HepG2 (cell line): ENCODE data around the gene NYAP1. TPM values are rescaled to one million over a fixed set of nuclear protein-coding genes. Genes with fewer than 3 reads are reported as not detected.

Experiments
- DMTF1 ChIP-seq: sonication (generic); formaldehyde crosslinking; IDR thresholded peaks from 2 replicates; pipeline ENCODE4 v1.4.0; 2020; ENCODE audit warnings: mild to moderate bottlenecking, missing genetic modification reagents
- FOSL1 ChIP-seq: sonication (generic); formaldehyde crosslinking; IDR thresholded peaks from 2 replicates; pipeline ENCODE4 v1.9.0; 2021; ENCODE audit warnings: missing genetic modification reagents, borderline replicate concordance
- HOXA9 ChIP-seq: sonication (generic); formaldehyde crosslinking; IDR thresholded peaks from 2 replicates; pipeline ENCODE4 v1.8.1; 2022; ENCODE audit warnings: missing genetic modification reagents, mild to moderate bottlenecking, moderate library complexity, borderline replicate concordance
- KDM5B ChIP-seq: sonication (generic); formaldehyde crosslinking; IDR thresholded peaks from 2 replicates; pipeline ENCODE4 v1.4.0; 2020; ENCODE audit warnings: missing genetic modification reagents, mild to moderate bottlenecking, borderline replicate concordance
- MAZ ChIP-seq, 2 experiments: sonication (generic) in 1 of 2; formaldehyde crosslinking in 1 of 2; IDR thresholded peaks; 2 replicates each; pipeline versions ENCODE4 v1.5.0 to v1.6.1; 2012 to 2020; ENCODE audit warnings: low read depth in 2 of 2, mild to moderate bottlenecking in 2 of 2, borderline replicate concordance in 1 of 2, improper control_type of control experiment in 1 of 2, low read length in 1 of 2, missing genetic modification reagents in 1 of 2, moderate library complexity in 1 of 2
- MLXIP ChIP-seq: sonication (generic); formaldehyde crosslinking; IDR thresholded peaks from 2 replicates; pipeline ENCODE4 v1.9.0; 2021; ENCODE audit warnings: missing genetic modification reagents, borderline replicate concordance
- MYNN ChIP-seq: sonication (generic); formaldehyde crosslinking; IDR thresholded peaks from 2 replicates; pipeline ENCODE4 v1.4.0; 2020; ENCODE audit warnings: mild to moderate bottlenecking, low read depth, missing genetic modification reagents
- NR2F1 ChIP-seq, 2 experiments: fragments of 450-650 bp in 1 of 2; formaldehyde crosslinking in 1 of 2; IDR thresholded peaks; 2 replicates each; pipeline versions ENCODE4 v1.5.0 to v1.6.1; 2016 to 2020; ENCODE audit warnings: mild to moderate bottlenecking in 1 of 2, missing compliant biosample characterization in 1 of 2, missing genetic modification reagents in 1 of 2, moderate library complexity in 1 of 2
- RARA ChIP-seq: IDR thresholded peaks from 2 replicates; pipeline ENCODE4 v1.6.1; 2016; ENCODE audit warnings: missing genetic modification reagents, missing compliant biosample characterization
- TBX2 ChIP-seq: sonication (generic); formaldehyde crosslinking; IDR thresholded peaks from 2 replicates; pipeline ENCODE4 v1.5.0; 2020; ENCODE audit warnings: missing genetic modification reagents, mild to moderate bottlenecking, borderline replicate concordance
- THAP11 ChIP-seq: IDR thresholded peaks from 2 replicates; pipeline ENCODE4 v1.6.1; 2016; ENCODE audit warnings: missing biosample characterization, missing genetic modification reagents
- ZBTB1 ChIP-seq: sonication (generic); formaldehyde crosslinking; IDR thresholded peaks from 2 replicates; pipeline ENCODE4 v1.4.0; 2020; ENCODE audit warnings: missing genetic modification reagents, borderline replicate concordance
- ZBTB37 ChIP-seq: sonication (generic); formaldehyde crosslinking; IDR thresholded peaks from 2 replicates; pipeline ENCODE4 v1.4.0; 2020; ENCODE audit warnings: mild to moderate bottlenecking, missing genetic modification reagents
- ZFP62 ChIP-seq: sonication (generic); formaldehyde crosslinking; IDR thresholded peaks from 2 replicates; pipeline ENCODE4 v1.4.0; 2020; ENCODE audit warnings: missing genetic modification reagents
- ZNF281 ChIP-seq: sonication (generic); formaldehyde crosslinking; IDR thresholded peaks from 2 replicates; pipeline ENCODE4 v1.4.0; 2020; ENCODE audit warnings: missing genetic modification reagents, borderline replicate concordance
- ZNF335 ChIP-seq: sonication (generic); formaldehyde crosslinking; IDR thresholded peaks from 2 replicates; pipeline ENCODE4 v1.4.0; 2020; ENCODE audit warnings: missing genetic modification reagents
- ZNF33A ChIP-seq: sonication (generic); formaldehyde crosslinking; IDR thresholded peaks from 2 replicates; pipeline ENCODE4 v1.5.1; 2020; ENCODE audit warnings: missing genetic modification reagents, mild to moderate bottlenecking, moderate library complexity, borderline replicate concordance
- ZNF431 ChIP-seq: sonication (generic); formaldehyde crosslinking; IDR thresholded peaks from 2 replicates; pipeline ENCODE4 v1.9.0; 2022; ENCODE audit warnings: missing genetic modification reagents, low read depth, mild to moderate bottlenecking, borderline replicate concordance
- polyA plus RNA-seq, 8 experiments: library from polyadenylated mRNA; depleted of rRNA in 3 of 8; stranded (reverse) in 7 of 8; unstranded in 1 of 8; fragments of >200 nt; fragmentation: Illumina TruSeq in 4 of 8; extraction: Trizol in 4 of 8; gene quantifications; 2 replicates each; pipeline versions ENCODE4 v1.2.1 to v1.2.3, GENCODE V29; 2011 to 2016; ENCODE audit warnings: low read depth in 4 of 8, missing spikeins in 1 of 8, mixed read lengths in 1 of 8; ENCODE audit not compliant: insufficient read depth in 1 of 8
- total RNA-seq, 5 experiments: library from RNA; depleted of rRNA; stranded (reverse); fragments of >200 nt; fragmentation: Illumina TruSeq; extraction: Trizol; gene quantifications; 2 replicates each; pipeline ENCODE4 v1.2.3, GENCODE V29; 2016; ENCODE audit warnings: low read depth in 1 of 5

NYAP1 gene
- total and polyA plus RNA-seq, 2 of the 13 experiments (the other 11 are each of a cell fraction or from before 2014, with no cell fraction given), result 0.15 to 0.46 TPM

GRCh38 chr7:100538654-100539435 lies 55.1 kb downstream of the NYAP1 start, which contains the start of gene AGFG2 (continued):
- TF ChIP-seq HOXA9 (CRISPR knock-in tag) (0 out of 2 replicates have a peak, but pooled peaks have one; percentile 37), ZNF431 (CRISPR knock-in tag) (no peak; the same call in 1 of the 2 replicates), TBX2 (CRISPR knock-in tag) (peak; percentile 81), ZNF281 (CRISPR knock-in tag) (no peak), DMTF1 (CRISPR knock-in tag) (no peak), THAP11 (peak; percentile 67), ZBTB1 (no peak), MYNN (CRISPR knock-in tag) (no peak), KDM5B (CRISPR knock-in tag) (peak; percentile 54; the same call in 1 of the 2 replicates), NR2F1 (CRISPR knock-in tag; IDR thresholded peaks at IDR 0.05) (no peak), FOSL1 (CRISPR knock-in tag) (no peak), ZBTB37 (no peak), RARA (CRISPR knock-in tag) (0 out of 2 replicates have a peak, but pooled peaks have one; percentile 16), ZFP62 (CRISPR knock-in tag) (no peak), ZNF335 (CRISPR knock-in tag) (no peak), MLXIP (CRISPR knock-in tag) (no peak), ZNF33A (CRISPR knock-in tag) (no peak), MAZ (IDR thresholded peaks at IDR 0.05; ENCODE audit: borderline replicate concordance, low read depth, low read length) (peak; percentile 54; the same call in 1 of the 2 replicates), MAZ (CRISPR knock-in tag; IDR thresholded peaks at IDR 0.05; ENCODE audit: low read depth) (0 out of 2 replicates have a peak, but pooled peaks have one; percentile 50)
